ENCODE measurements around the gene BACE2. TPM values are rescaled to one million over a fixed set of nuclear protein-coding genes. Genes with fewer than 3 reads are reported as not detected.

BACE2 gene
- total and polyA plus RNA-seq, 2 of the 13 experiments (the other 11 are each of a cell fraction or from before 2014, with no cell fraction given): 0.07 to 0.11 TPM

GRCh38 chr21:41322496-41323382 lies 154.8 kb downstream of the BACE2 start (continued):
- TF ChIP-seq TOPORS (CRISPR knock-in tag; IDR thresholded peaks at IDR 0.05): peak; percentile 78
- TF ChIP-seq ZNF337 (CRISPR knock-in tag; IDR thresholded peaks at IDR 0.05; ENCODE audit: borderline replicate concordance, low read depth): peak; percentile 67; the same call in 1 of the 2 replicates
- no peak; the same call in 1 of the 2 replicates for TF ChIP-seq HMGXB3 (CRISPR knock-in tag; IDR thresholded peaks at IDR 0.05; ENCODE audit: borderline replicate concordance)
- 0 out of 2 replicates have a peak, but pooled peaks have one; percentile 30 for TF ChIP-seq AFF4 (CRISPR knock-in tag; IDR thresholded peaks at IDR 0.05)
- TF ChIP-seq ARHGAP35 (CRISPR knock-in tag; IDR thresholded peaks at IDR 0.05; ENCODE audit: borderline replicate concordance): no peak
- TF ChIP-seq ZNF768 (CRISPR knock-in tag; IDR thresholded peaks at IDR 0.05): peak; percentile 67
- peak; percentile 49; the same call in 1 of the 2 replicates for TF ChIP-seq GMEB1 (CRISPR knock-in tag; IDR thresholded peaks at IDR 0.05; ENCODE audit: borderline replicate concordance)
- TF ChIP-seq, protein P1, sequence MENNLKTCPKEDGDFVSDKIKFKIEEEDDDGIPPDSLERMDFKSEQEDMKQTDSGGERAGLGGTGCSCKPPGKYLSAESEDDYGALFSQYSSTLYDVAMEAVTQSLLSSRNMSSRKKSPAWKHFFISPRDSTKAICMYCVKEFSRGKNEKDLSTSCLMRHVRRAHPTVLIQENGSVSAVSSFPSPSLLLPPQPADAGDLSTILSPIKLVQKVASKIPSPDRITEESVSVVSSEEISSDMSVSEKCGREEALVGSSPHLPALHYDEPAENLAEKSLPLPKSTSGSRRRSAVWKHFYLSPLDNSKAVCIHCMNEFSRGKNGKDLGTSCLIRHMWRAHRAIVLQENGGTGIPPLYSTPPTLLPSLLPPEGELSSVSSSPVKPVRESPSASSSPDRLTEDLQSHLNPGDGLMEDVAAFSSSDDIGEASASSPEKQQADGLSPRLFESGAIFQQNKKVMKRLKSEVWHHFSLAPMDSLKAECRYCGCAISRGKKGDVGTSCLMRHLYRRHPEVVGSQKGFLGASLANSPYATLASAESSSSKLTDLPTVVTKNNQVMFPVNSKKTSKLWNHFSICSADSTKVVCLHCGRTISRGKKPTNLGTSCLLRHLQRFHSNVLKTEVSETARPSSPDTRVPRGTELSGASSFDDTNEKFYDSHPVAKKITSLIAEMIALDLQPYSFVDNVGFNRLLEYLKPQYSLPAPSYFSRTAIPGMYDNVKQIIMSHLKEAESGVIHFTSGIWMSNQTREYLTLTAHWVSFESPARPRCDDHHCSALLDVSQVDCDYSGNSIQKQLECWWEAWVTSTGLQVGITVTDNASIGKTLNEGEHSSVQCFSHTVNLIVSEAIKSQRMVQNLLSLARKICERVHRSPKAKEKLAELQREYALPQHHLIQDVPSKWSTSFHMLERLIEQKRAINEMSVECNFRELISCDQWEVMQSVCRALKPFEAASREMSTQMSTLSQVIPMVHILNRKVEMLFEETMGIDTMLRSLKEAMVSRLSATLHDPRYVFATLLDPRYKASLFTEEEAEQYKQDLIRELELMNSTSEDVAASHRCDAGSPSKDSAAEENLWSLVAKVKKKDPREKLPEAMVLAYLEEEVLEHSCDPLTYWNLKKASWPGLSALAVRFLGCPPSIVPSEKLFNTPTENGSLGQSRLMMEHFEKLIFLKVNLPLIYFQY (CRISPR knock-in tag; IDR thresholded peaks at IDR 0.05; ENCODE audit: borderline replicate concordance): no peak; the same call in 1 of the 2 replicates
- peak; percentile 61; the same call in 1 of the 2 replicates for TF ChIP-seq KDM5B (CRISPR knock-in tag; IDR thresholded peaks at IDR 0.05; ENCODE audit: borderline replicate concordance)
